Retinal pigment epithelial cell (primary cell): ENCODE measurements around the gene RHOH.
"Not testable (repeated sequence)": the region's sequence is repeated elsewhere in the genome, so short reads cannot be mapped to it uniquely, and the experiment has no call there.

Experiments used
- DNase-seq: peaks from one replicate; pipeline ENCODE4 v3.0.0-alpha.2; 2010; ENCODE audit warnings: low read depth
- H3K4me3 ChIP-seq: 2 replicates; pipeline ENCODE4 v1.5.1; 2011; ENCODE audit warnings: mild to moderate bottlenecking, low read length, control low read depth, moderate library complexity
- CTCF ChIP-seq: conservative IDR thresholded peaks from 2 replicates; pipeline ENCODE4 v1.5.1; 2011; ENCODE audit warnings: low read depth, low read length, control low read depth, inconsistent platforms

The RHOH gene

GRCh38 chr4:40269133-40269532, 72.3 kb downstream of the RHOH start:
- no peak for DNase-seq
- no peak for TF ChIP-seq CTCF
- H3K4me3 ChIP-seq: no peak overlapping the region

- no peak for TF ChIP-seq CTCF
- DNase-seq: no peak
- H3K4me3 ChIP-seq: no peak overlapping the region
Measured at GRCh38 chr4:40270609-40271008, 73.8 kb downstream of the RHOH start.

- H3K4me3 ChIP-seq: no peak overlapping the region
- TF ChIP-seq CTCF: no peak
- no peak for DNase-seq
Measured at GRCh38 chr4:40275065-40275730, 78.4 kb downstream of the RHOH start.

GRCh38 chr4:40276546-40276945, 79.7 kb downstream of the RHOH start:
- DNase-seq: no peak
- H3K4me3 ChIP-seq: no peak overlapping the region
- no peak for TF ChIP-seq CTCF

GRCh38 chr4:40280586-40280985, 83.8 kb downstream of the RHOH start:
- DNase-seq: no peak
- no peak for TF ChIP-seq CTCF
- no peak overlapping the region for H3K4me3 ChIP-seq

GRCh38 chr4:40281099-40281498, 84.3 kb downstream of the RHOH start:
- no peak for TF ChIP-seq CTCF
- H3K4me3 ChIP-seq: no peak overlapping the region
- no peak for DNase-seq

GRCh38 chr4:40281913-40282312, 85.1 kb downstream of the RHOH start:
- no peak overlapping the region for H3K4me3 ChIP-seq
- DNase-seq: no peak
- TF ChIP-seq CTCF: no peak

- H3K4me3 ChIP-seq, DNase-seq: not testable (repeated sequence)
Measured at GRCh38 chr4:40282857-40283256, 86.0 kb downstream of the RHOH start.
